ENCODE data around the gene PPFIBP1.
A peak's percentile ranks its signal among the peaks of the same experiment; 100 is the strongest.
"Not testable (repeated sequence)": the region's sequence is repeated elsewhere in the genome, so short reads cannot be mapped to it uniquely, and the experiment has no call there.

The PPFIBP1 gene

GRCh38 chr12:27571463-27571862 lies 47.5 kb downstream of the PPFIBP1 start:
- DNase-seq, result no peak

GRCh38 chr12:27572486-27573255 lies 48.7 kb downstream of the PPFIBP1 start:
- no peak for DNase-seq

GRCh38 chr12:27573972-27574371 lies 50.0 kb downstream of the PPFIBP1 start:
- DNase-seq, result no peak

GRCh38 chr12:27575090-27575761 lies 51.2 kb downstream of the PPFIBP1 start:
- no peak for DNase-seq

GRCh38 chr12:27575762-27576118 lies 51.7 kb downstream of the PPFIBP1 start:
- no peak for DNase-seq

- DNase-seq, result no peak
These were observed 52.8 kb downstream of the PPFIBP1 start for GRCh38 chr12:27576667-27577347.

GRCh38 chr12:27577688-27578087 lies 53.7 kb downstream of the PPFIBP1 start:
- DNase-seq, result no peak

- DNase-seq, result no peak
These were observed 54.8 kb downstream of the PPFIBP1 start for GRCh38 chr12:27578689-27579372.

GRCh38 chr12:27580561-27581330 lies 56.7 kb downstream of the PPFIBP1 start:
- no peak for DNase-seq

- DNase-seq, result not testable (repeated sequence)
These were observed 57.3 kb downstream of the PPFIBP1 start for GRCh38 chr12:27581331-27581671.

- DNase-seq, result not testable (repeated sequence)
These were observed 57.8 kb downstream of the PPFIBP1 start for GRCh38 chr12:27581833-27582232.

- not testable (repeated sequence) for DNase-seq
These were observed 58.4 kb downstream of the PPFIBP1 start for GRCh38 chr12:27582445-27582844.

GRCh38 chr12:27583057-27583797 lies 59.2 kb downstream of the PPFIBP1 start:
- DNase-seq, result no peak

- no peak for DNase-seq
These were observed 60.0 kb downstream of the PPFIBP1 start for GRCh38 chr12:27583981-27584380.

GRCh38 chr12:27585739-27586265 lies 61.8 kb downstream of the PPFIBP1 start:
- peak; percentile 21 for DNase-seq

GRCh38 chr12:27588075-27588730 lies 64.2 kb downstream of the PPFIBP1 start:
- not testable (repeated sequence) for DNase-seq

- DNase-seq, result no peak
These were observed 64.8 kb downstream of the PPFIBP1 start for GRCh38 chr12:27588776-27589175.

- DNase-seq, result no peak
These were observed 65.4 kb downstream of the PPFIBP1 start for GRCh38 chr12:27589419-27589818.

- DNase-seq, result not testable (repeated sequence)
These were observed 67.7 kb downstream of the PPFIBP1 start for GRCh38 chr12:27591698-27592097.

GRCh38 chr12:27592548-27592947 lies 68.5 kb downstream of the PPFIBP1 start:
- DNase-seq, result no peak

- no peak for DNase-seq
These were observed 69.3 kb downstream of the PPFIBP1 start for GRCh38 chr12:27593266-27593665.
